OCI-LY7 (cell line): ENCODE measurements around the gene SIL1. TPM values are rescaled to one million over a fixed set of nuclear protein-coding genes. Genes with fewer than 3 reads are reported as not detected.
"Not testable (repeated sequence)": the region's sequence is repeated elsewhere in the genome, so short reads cannot be mapped to it uniquely, and the experiment has no call there.

Source experiments
- BruUV-seq: library from RNA; stranded (reverse); fragments of 400-500 nt; replicated peaks from 2 replicates; lab custom pipeline; 2021; lab: Mats Ljungman, UMichigan
- CTCF ChIA-PET: fragments of 300-600 bp; sonication (Branson Sonifier 250); formaldehyde crosslinking; loops from one replicate; lab custom pipeline; 2022; ENCODE audit warnings: antibody characterized with exemption; ENCODE audit not compliant: unreplicated experiment; lab: Charles Lee
- POLR2A ChIA-PET: fragments of 300-600 bp; sonication (Branson Sonifier 250); formaldehyde crosslinking; loops from one replicate; lab custom pipeline; 2022; ENCODE audit warnings: antibody characterized with exemption; lab: Charles Lee
- DNase-seq: peaks from one replicate; pipeline ENCODE4 v3.0.0-alpha.2; 2015; ENCODE audit warnings: low spot score
- H2AFZ ChIP-seq: fragments of 200-600 bp; sonication (generic), shearing (Covaris generic); 2 replicates; pipeline ENCODE4 v1.6.1; 2014; ENCODE audit warnings: mild to moderate bottlenecking, antibody characterized with exemption, low read length, moderate library complexity
- H3K27ac ChIP-seq: fragments of 200-600 bp; sonication (generic); 2 replicates; pipeline ENCODE4 v1.5.1; 2014; ENCODE audit warnings: mixed run types, low read depth, mild to moderate bottlenecking, moderate library complexity, low read length, inconsistent platforms; ENCODE audit not compliant: poor library complexity, severe bottlenecking
- H3K36me3 ChIP-seq: fragments of 200-600 bp; sonication (generic); 2 replicates; pipeline ENCODE4 v1.6.1; 2014; ENCODE audit warnings: mild to moderate bottlenecking, antibody characterized with exemption, low read length, moderate library complexity, mixed read lengths; ENCODE audit not compliant: insufficient read depth
- H3K4me1 ChIP-seq: fragments of 200-600 bp; sonication (generic); 2 replicates; pipeline ENCODE4 v1.5.1; 2014; ENCODE audit warnings: mild to moderate bottlenecking, low read length; ENCODE audit not compliant: insufficient read depth, poor library complexity, severe bottlenecking
- H3K4me2 ChIP-seq: fragments of 200-600 bp; sonication (generic); 2 replicates; pipeline ENCODE4 v1.6.1; 2014; ENCODE audit warnings: mild to moderate bottlenecking, low read length
- H3K4me3 ChIP-seq: fragments of 200-600 bp; sonication (generic); 2 replicates; pipeline ENCODE4 v1.5.1; 2014; ENCODE audit warnings: mild to moderate bottlenecking, low read depth, low read length; ENCODE audit not compliant: poor library complexity, severe bottlenecking
- H3K79me2 ChIP-seq: fragments of 200-600 bp; sonication (generic); 2 replicates; pipeline ENCODE4 v1.6.1; 2016; ENCODE audit warnings: low read depth, mild to moderate bottlenecking, low read length, moderate library complexity, mixed read lengths; ENCODE audit not compliant: insufficient read depth
- H3K9me2 ChIP-seq: fragments of 200-600 bp; sonication (generic); 2 replicates; pipeline ENCODE4 v1.6.1; 2016; ENCODE audit warnings: mild to moderate bottlenecking, low read length, mixed read lengths; ENCODE audit not compliant: insufficient read depth
- H3K9me3 ChIP-seq: fragments of 200-600 bp; sonication (generic); 2 replicates; pipeline ENCODE4 v1.6.1; 2014; ENCODE audit warnings: mild to moderate bottlenecking, mixed run types, low read length, mixed read lengths
- H4K20me1 ChIP-seq: fragments of 200-600 bp; sonication (generic); 2 replicates; pipeline ENCODE4 v1.6.1; 2014; ENCODE audit warnings: mild to moderate bottlenecking, antibody characterized with exemption, low read length, moderate library complexity, mixed read lengths; ENCODE audit not compliant: insufficient read depth
- EZH2phosphoT487 ChIP-seq: fragments of 200-600 bp; sonication (generic); IDR thresholded peaks from 2 replicates; pipeline ENCODE4 v1.6.1; 2018; ENCODE audit warnings: low read depth, borderline replicate concordance, mild to moderate bottlenecking, mixed run types, antibody characterized with exemption, low read length, moderate library complexity, mixed read lengths
- intact Hi-C: fragments of 100-400 bp; cut with micrococcal nuclease; formaldehyde crosslinking; loops from one replicate; pipeline ENCODE4 v1.10.0; 2022; ENCODE audit not compliant: unreplicated experiment
- total RNA-seq, 2 experiments: library from RNA; depleted of rRNA in 1 of 2; stranded (reverse); fragments of >200 nt in 1 of 2; shearing (Covaris generic) in 1 of 2; gene quantifications; 2 replicates each; pipeline ENCODE4 v1.2.3, GENCODE V29; 2014 to 2022
- TF ChIP-seq, protein P1 (sequence below): fragments of 200-600 bp; sonication (generic); conservative IDR thresholded peaks from 2 replicates; pipeline ENCODE4 v1.5.1; 2014; ENCODE audit warnings: mild to moderate bottlenecking, antibody characterized with exemption, low read length, moderate library complexity, mixed read lengths

The SIL1 gene
- total RNA-seq, 2 experiments from 2014 or later: 9.2 to 22.8 TPM

DNA sequence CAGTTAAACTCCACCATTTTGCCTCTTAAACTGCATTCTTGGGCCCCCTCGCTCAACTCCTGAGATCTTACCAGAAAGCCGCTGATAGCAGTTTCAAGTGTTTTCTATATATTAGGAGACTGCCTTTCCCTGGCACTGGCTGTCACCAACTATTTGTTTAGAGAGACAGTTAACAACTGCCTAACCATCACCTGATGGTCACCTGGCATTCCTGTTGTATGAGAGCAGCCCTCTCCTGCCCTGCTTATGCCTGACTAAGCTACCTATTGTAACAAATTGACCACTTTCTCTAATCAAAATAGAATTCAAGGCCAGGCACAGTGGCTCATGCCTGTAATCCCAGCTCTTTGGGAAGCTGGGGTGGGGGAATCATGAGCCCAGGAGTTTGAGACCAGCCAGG is 28.0 kb upstream of the SIL1 start:
- Histone ChIP-seq H3K4me3 (no peak overlapping the region), H3K9me2 (no peaks in the 10 kb centered on the region), H3K36me3 (no peaks in the 10 kb centered on the region), H2AFZ (no peak overlapping the region), H3K27ac (no peak overlapping the region), H3K4me1 (no peaks in the 10 kb centered on the region), H3K9me3 (no peaks in the 10 kb centered on the region), H3K4me2 (no peak overlapping the region), H4K20me1 (no peaks in the 10 kb centered on the region), H3K79me2 (no peaks in the 10 kb centered on the region)
- ChIA-PET POLR2A (interaction anchor here (0.7 kb wide), 1 partner anchor 310 kb away, joined by 3 read pairs; no protein-coding TSS in a partner anchor), CTCF (no interaction called here)
- BruUV-seq: no TSS peak
- DNase-seq: no peak
- TF ChIP-seq, protein P1, sequence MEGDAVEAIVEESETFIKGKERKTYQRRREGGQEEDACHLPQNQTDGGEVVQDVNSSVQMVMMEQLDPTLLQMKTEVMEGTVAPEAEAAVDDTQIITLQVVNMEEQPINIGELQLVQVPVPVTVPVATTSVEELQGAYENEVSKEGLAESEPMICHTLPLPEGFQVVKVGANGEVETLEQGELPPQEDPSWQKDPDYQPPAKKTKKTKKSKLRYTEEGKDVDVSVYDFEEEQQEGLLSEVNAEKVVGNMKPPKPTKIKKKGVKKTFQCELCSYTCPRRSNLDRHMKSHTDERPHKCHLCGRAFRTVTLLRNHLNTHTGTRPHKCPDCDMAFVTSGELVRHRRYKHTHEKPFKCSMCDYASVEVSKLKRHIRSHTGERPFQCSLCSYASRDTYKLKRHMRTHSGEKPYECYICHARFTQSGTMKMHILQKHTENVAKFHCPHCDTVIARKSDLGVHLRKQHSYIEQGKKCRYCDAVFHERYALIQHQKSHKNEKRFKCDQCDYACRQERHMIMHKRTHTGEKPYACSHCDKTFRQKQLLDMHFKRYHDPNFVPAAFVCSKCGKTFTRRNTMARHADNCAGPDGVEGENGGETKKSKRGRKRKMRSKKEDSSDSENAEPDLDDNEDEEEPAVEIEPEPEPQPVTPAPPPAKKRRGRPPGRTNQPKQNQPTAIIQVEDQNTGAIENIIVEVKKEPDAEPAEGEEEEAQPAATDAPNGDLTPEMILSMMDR: no peak
- TF ChIP-seq EZH2phosphoT487: no peak
- intact Hi-C loops: no loop called here

DNA sequence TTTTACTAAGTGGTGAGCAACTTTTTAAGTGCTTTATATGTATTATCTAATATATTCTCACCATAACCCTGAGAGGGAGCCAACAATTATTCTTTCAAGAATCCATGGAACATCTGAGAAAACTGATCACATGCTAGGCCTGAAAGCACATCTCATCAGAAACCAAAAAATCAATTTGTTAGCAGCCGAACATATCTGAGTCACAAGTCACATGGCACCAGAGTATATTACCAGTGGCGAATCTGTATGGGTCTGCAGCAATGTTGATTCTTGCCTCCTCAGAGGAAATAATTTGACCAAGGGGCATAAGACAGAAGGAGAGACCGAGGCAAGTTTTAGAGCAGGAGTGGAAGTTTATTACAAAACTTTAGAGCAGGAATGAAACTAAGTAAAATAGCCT is 25.3 kb upstream of the SIL1 start:
- Histone ChIP-seq H3K27ac (no peak overlapping the region), H3K4me2 (no peak overlapping the region), H3K4me1 (no peaks in the 10 kb centered on the region), H3K36me3 (no peaks in the 10 kb centered on the region), H3K9me2 (no peaks in the 10 kb centered on the region), H2AFZ (no peak overlapping the region), H3K9me3 (no peaks in the 10 kb centered on the region), H4K20me1 (no peaks in the 10 kb centered on the region), H3K4me3 (no peak overlapping the region), H3K79me2 (no peaks in the 10 kb centered on the region)
- DNase-seq: no peak
- no TSS peak for BruUV-seq
- no peak for TF ChIP-seq EZH2phosphoT487
- TF ChIP-seq, protein P1: no peak
- intact Hi-C loops: no loop called here
- POLR2A ChIA-PET: no interaction called here
- CTCF ChIA-PET: no interaction called here

DNA sequence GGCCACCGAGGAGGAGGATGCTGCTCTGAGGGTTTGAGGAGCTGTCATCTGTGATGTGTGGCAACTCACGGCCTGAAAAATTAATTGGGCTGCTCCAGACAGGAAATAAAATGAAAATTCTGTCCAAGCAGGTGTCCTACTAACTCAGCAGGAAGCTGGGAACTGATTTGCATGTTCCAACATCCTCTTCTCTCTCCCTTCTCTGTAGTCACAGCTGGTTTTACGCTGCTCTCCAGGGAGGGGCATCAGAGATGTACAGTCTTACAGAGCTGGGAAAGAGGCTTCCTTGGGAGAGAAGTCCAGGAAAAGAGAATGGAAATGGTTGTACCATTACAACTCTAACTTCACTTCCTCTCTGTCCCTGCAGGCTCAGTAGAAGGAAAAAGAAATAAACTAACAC is 24.2 kb upstream of the SIL1 start:
- DNase-seq: no peak
- H3K79me2 ChIP-seq: no peaks in the 10 kb centered on the region
- no peaks in the 10 kb centered on the region for H3K9me3 ChIP-seq
- intact Hi-C loops: no loop called here
- H3K4me2 ChIP-seq: no peak overlapping the region
- no TSS peak for BruUV-seq
- no peaks in the 10 kb centered on the region for H3K36me3 ChIP-seq
- ChIA-PET POLR2A (no interaction called here), CTCF (interaction anchor here (0.6 kb wide), 1 partner anchor 637 kb away, joined by 3 read pairs; no protein-coding TSS in a partner anchor)
- no peaks in the 10 kb centered on the region for H4K20me1 ChIP-seq
- no peak for TF ChIP-seq EZH2phosphoT487
- TF ChIP-seq, protein P1: no peak
- no peaks in the 10 kb centered on the region for H3K4me1 ChIP-seq
- H3K4me3 ChIP-seq: no peak overlapping the region
- no peaks in the 10 kb centered on the region for H3K9me2 ChIP-seq
- no peak overlapping the region for H2AFZ ChIP-seq
- no peak overlapping the region for H3K27ac ChIP-seq

DNA sequence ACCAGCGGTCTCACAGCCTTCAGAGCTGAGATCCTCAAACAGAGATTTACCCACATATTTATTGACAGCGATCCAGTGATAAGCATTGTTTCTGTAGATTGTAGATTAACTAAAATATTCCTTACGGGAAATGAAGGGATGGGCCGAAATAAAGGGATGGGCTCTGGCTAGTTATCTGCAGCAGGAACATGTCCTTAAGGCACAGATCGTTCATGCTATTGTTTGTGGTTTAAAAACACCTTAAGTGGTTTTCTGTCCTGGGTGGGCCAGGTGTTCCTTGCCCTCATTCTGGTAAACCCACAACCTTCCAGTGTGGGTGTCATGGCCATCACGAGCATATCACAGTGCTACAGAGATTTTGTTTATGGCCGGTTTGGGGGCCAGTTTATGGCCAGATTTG is 19.9 kb upstream of the SIL1 start:
- H3K36me3 ChIP-seq, H3K9me2 ChIP-seq, H4K20me1 ChIP-seq, POLR2A ChIA-PET, DNase-seq, BruUV-seq, H2AFZ ChIP-seq, intact Hi-C loops, CTCF ChIA-PET, H3K4me3 ChIP-seq, H3K4me1 ChIP-seq, H3K9me3 ChIP-seq, H3K27ac ChIP-seq, H3K79me2 ChIP-seq, H3K4me2 ChIP-seq: not testable (repeated sequence)
